Stimulated activated CD8-positive, alpha-beta memory T cell treated with anti-CD3 and anti-CD28 coated beads, Interleukin-12 subunit alpha, Interleukin-12 subunit beta, amount 100 ng/mL, for 24 hours (primary cell): ENCODE measurements around the gene FCRL5.

Experiments used
- DNase-seq: peaks from one replicate; pipeline ENCODE4 v3.0.0-alpha.2; 2020; ENCODE audit errors: extremely low read depth

Gene FCRL5

DNA sequence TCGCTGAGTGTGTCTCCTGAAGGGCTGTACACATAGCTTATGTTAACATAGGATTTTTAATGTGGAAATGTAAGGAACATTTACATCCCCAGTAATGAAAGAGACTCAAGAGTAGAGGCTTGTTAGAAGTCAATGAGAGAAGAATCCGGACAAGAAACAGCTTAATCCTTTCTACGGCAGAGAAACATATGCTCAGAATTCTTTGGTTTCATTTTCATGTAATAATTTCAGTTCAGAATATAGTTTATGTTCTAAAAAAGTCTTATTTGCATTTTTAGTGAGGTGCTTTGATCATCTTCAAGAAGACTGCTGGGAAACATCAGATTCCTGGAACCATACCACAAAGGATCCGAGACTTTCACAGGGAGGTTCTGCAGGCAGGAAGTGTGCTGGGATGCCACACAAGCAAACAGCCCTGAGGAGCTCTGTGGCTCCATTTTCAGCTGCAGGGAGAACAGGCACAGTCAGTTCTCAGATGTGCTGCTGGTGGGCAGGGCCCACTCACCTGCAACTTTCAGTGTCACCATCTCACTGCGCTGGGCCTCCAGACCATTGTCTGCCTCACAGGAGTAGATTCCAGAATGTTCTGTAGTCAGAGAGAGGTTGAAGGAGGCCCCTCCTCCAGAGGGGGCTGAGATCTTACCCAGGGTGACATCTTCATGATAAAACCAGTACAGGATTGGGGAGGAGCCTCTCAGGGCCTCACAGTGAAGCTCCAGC, 28.4 kb downstream of the FCRL5 start:
- DNase-seq = no peak

DNA sequence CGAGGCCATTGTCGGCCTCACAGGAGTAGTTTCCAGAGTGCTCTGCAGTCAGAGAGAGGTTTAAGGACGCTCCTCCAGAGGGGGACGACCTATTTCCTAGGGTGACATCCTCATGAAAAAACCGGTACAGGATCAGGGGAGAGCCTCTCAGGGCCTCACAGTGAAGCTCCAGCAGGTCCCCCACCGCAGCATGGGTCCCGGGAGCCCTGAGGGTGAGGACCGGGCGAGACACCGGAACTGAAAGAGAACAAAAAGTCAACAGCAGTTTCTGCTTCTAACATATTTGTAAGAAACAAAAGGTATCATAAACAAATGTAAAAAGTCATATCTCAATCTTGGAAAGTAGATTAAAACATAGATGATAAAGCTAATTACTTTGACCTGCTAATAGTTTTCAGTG, 31.3 kb downstream of the FCRL5 start:
- DNase-seq = no peak

DNA sequence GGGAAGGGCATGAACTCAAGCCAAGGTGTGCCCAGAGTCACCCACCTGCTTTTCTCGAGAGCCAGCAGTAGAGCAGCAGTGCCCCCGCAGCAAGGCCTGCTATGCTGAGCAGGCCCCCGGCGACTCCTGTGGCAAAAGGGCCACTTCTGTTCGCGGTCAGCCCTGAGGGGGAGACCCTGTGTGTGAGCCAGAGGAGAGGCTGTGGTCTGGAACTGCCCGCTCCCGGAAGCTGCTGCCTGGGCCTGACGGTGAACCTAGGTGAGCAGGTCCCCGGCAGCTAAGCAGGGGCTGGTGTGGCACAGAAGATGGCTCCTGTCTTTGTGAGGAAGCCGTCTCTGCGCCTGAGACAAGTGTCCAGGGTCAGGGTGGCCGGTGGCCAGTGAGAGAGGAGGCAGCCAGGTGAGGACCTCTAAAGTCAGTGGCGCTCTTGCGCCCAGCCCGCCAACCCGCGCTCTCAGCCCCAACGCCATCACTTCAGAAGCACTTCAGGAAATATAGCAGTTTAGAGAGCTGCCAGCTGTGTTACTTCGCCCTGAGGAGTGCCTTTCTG, 31.9 kb downstream of the FCRL5 start:
- no peak for DNase-seq

DNA sequence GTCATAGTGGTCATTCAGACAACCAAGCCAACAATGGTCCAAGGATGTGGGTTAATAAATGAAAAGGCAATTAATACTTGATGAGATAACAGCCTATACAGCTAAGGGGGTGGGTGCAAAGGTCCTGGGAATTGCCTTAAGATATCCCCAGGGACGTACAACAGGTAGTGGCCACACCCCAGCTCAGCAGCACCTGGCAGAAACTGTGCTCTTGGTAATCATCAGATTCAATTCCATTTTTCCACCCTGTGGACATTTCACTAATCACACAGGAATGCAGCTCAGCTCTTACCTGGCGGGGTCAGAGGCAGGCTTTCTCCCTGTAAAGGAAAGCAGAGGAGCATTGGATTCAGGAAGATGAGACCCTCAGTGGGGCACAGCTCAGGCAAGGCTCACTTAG, 32.9 kb downstream of the FCRL5 start:
- DNase-seq = no peak

DNA sequence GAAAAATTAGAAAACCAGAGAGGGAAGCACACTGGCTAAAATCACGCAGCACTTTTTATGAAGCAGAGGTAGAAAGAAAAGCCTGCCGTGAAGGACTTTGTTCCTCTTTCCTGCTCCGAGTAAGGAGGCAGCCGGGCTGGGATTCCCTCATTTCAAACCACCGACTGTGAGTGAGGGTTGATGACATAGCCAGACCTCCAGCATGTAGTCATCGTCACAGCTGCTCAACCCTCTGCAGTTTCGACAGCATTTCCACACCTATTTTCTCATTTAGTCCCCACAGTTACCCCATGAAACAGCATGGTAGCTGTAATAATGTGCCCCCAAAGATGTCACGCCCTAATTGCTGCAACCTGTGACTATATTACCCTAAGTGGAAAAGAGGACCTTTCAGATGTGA, 35.3 kb downstream of the FCRL5 start:
- DNase-seq = no peak

DNA sequence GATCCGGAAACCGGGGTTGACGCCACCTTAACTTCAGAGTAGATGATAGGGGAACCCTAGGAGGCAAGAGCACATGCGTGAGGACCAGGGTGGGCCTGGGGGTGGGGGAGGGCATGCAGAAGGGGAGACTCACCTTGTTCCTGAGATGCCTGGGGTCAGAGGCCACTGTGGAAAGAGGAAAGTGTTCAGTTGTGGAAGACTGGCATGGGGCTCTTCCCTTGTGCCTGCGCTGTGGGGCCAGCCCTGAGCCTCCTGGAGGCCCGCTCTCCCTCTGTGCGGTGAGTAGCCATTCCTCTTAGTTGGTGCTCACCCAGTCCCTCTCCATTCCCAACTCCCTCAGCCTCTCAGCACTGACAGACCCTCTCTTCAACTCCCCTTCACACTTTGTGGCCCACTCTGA, 36.6 kb downstream of the FCRL5 start:
- DNase-seq = no peak

DNA sequence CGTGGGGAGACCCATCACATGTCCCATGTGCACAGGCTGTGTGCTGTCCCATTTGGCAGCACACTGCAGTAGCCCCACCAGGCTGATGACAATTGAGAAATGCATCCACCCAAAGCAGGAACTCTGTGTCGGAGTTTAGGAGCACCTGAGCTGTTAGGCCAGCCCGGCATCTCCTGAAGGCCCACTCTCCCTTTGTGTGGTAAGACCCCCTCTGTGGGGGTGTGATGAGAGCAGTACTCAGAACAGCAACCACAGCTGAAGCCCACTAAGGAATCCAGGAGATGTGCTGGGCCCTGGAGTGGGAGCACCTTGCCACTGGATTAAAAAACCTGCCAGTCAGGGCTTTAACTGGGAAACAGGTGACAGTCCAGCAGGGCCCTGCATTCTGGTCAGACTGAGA, 37.2 kb downstream of the FCRL5 start:
- no peak for DNase-seq

DNA sequence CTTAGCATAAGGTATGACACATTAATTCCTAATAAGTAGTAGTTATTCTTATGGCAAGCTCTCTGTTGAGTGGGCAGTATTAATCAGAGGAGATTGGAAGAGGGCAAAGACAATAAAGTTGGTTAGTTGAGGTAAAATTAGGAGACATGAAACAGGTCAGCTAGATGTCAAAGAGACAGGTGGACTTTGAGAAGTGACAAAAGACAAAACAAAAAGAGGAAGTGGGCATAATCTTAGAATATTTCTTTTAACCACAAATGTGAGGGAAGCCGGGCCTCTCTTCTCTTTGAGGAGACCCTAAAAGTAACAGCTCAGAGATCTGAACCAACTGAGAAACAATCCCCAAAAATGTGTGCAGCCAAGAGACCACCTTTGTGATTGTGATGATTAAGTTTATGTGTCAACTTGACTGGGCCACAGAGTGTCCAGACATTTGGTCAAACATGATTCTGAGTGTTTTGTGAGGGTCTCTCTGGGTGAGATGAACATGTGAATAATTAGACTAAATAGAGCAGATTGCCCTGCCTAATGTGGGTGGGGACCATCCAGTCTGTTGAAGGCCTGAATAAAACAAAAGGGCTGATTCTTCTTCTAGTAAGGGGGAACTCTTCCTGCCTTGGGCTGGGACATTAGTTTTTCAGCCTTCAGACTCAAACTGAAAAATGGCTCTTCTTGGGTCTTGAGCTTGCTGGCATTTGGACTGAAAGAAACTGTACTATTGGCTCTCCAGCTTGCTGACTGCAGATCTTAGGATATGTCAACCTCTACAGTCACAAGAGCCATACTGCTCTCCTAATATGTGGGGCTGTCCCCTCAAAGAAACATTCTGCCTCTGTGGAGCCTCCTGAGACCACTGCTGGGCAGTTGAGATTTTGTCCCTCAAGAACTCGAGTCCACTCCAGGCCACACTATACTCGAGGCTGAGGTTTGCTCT, 40.0 kb downstream of the FCRL5 start:
- DNase-seq = no peak

DNA sequence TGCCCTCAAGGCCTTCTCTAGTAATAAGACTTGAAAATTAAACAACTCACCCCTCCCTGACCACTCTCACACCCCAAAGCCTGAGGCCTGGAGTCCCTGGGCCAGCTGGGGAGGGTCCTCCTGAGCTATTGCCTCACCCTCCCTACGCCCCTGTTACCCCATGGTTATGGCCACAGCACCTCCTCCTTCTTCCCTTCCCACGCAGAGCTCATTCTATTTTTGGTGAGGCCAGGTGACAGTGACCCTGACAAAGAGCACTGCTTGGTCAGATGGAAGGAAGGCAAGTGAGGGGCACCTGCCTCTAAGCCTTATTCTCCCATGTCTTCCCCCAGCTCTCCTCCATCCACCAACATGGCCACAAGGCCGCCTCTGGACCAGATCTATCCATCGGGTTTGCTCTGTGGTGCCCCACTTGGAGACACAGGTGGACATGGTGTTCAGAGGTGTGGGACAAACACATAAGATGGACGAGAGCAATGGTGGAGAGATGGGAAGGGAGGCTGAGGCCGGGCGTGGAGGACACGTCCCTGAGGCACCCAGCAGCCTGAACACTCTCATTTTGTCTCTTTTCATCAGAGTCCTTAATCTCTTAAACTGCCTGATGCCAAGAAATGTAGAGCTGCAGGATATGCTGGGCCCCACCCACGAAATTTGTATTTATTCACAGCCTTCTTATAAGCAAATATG, 42.6 kb downstream of the FCRL5 start:
- no peak for DNase-seq

DNA sequence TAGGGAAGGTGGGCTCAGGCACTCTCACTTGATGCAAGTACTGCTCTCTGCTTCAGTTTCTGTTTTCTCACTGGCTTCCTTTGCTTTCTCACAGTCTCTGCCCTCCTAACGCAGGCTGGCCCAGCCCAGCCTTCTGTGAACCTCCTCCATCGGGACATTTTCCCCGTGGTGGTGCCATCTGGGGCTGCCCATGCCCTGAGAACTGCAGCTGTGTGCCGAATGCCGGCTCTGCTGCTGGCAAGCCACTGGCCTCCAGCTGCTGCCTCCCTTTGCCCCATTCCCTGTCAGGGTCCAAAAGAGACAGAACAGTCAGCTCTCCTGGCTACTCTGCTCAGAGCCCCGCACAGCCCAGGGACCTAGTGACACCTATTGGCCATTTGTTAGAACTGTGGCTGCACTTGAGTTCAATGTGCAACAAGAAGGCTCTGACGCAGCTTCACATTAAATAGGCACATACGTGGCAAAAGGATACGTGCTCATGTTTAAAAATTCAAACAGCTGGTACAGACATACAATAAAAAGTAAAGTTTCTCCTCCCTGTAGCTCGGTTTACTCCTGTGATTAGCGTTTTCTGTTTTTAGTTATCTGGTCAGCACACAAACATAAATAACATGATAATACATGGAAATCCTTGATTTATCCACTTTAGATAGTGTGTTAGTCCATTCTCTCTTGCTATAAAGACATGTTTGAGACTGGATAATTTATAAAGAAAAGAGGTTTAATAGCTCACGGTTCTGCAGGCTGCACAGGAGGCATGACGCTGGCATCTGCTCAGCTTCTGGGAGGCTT, 46.6 kb downstream of the FCRL5 start:
- DNase-seq = no peak

DNA sequence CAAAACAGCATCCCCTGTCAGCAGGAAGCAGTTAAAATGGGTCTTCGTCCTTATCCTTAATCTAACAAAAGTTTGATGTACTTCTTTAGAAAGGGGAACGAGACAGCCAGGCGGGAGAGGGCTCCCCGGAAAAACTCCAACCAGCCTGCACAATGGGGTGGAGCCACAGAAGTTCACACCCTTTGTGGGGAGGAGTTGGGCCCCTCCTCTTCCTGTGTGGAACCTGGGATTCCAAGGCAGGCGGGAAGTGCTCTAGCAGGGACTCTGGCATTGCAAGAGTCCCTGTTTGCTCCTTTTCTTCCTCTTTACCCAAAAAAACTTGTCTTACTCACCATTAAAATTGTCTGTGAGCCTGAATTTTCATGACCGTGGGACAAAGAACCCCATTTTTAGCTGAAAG, 47.7 kb downstream of the FCRL5 start:
- no peak for DNase-seq

DNA sequence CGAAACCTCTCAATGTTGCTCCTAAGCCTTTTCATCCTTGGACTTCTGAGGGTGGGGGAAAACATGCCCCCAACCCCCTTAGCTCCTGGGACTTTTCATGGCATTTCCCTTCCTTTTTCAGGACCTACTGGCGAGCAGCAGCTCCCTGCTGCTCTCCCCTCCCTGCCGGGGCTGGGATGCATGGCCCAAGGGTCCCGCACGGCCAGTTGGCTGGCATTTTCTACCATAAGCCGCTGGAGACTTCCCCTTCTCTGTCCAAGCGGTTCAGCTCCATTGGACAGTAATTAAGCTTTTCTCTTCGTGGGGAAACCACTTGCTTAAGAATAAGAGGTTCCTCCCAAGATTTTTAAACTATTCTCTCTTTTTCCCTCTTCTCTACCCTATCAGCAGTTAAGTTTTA, 52.8 kb downstream of the FCRL5 start:
- no peak for DNase-seq

DNA sequence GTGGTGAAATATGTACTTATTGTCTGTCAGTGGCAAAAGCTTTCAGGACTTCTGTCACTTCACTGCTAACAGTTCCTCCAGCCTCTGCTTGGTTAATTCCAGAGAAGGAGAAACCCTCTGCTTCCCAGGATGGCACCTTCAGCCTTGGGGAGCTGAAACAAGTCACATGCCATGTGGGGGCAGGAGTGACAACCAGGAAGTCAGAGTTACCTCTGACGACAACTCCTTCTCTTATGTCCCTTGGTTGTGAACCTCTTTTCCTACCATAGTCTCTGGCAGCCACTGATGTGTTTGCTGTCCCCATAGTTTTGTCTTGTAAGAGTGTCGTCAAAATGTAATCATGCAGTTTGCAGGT, 53.6 kb downstream of the FCRL5 start:
- no peak for DNase-seq

DNA sequence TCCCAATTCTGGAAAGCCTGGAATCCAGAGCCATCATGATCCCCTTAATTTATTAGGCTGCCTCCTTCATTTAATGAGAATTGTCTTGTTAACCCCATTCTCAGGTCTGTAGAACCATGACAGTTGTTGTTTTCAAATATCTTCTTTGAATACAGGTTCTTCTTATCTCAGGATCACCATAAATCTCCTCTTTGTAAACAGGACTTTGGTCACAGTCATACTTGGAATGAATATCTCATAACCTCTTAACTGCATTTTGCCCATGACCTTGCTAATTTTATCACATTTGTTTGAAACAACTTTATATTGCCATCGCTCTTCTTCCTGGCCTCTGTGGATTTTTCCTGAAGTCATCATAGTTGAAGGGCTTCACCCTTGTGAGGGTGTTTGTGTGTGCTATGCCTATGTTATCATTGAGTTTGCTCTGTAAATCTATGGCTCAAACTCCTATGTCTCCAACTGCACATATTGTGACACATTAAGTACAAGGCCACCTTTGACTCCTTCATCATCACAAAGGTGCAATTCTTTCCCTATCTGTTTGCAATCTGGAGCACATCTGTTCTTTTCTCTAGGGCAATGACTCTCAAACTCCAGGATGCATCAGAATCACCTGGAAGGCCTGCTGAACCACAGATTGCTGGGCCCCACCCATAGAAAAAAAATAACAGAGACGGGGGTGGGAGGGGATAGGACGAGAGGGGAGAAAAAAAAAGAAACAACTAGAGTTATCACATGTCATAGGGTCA, 54.2 kb downstream of the FCRL5 start:
- DNase-seq = no peak

DNA sequence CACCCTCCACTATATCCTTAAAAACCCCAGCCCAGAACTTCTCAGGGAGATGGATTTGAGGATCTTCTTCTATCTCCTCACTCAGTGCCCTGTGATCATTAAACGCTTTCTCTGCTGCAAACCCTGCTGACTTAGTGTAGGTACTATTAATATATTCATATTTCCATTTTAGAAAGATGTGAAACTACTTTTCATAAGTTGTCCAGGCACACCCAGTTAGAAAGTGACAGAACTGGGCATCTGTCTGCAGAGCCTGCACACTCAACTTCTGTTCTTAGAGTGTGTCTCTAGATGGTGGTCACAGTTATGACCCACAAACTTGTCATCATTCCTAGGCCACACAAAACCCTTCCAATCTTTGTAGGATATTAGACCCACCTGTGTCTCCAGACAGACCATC, 55.0 kb downstream of the FCRL5 start:
- no peak for DNase-seq

DNA sequence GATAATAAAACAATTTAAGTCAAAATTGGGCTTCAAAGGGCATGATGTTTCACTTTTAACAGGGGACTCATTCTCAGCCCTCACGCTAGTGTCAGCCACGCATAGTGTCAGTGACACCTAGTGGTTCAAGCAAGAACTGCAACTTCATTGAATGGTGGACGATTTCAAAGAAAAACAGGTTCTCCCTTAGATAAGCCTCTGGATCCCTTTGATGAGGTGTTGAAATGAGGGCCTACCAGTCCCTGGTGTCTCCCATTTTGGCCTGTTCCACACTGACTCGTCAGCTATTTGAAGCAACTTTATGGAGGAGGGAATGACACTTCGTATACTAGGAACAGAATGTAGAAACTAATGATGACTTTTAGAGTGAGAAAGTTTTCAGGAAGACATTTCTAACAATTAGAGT, 56.2 kb downstream of the FCRL5 start:
- DNase-seq = no peak

DNA sequence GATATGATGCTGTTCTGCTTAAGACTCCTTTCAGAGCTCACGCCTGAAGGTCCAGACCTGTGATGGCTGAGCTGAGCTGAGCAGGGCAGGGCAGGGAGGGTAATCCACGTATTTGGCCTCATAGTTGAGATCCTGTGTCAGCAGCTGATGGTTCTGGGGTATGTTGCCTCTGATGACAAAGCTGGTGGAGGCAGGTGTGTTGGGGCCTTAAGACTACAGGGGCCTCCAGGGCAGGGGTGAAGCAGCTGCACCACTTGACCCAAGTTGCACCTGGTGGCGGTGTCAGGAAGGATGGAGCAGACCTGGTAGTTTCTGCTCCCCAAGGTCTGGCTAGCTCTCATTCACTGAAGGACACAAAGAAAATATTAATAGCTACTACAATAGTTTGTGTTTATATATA, 57.0 kb downstream of the FCRL5 start:
- no peak for DNase-seq

DNA sequence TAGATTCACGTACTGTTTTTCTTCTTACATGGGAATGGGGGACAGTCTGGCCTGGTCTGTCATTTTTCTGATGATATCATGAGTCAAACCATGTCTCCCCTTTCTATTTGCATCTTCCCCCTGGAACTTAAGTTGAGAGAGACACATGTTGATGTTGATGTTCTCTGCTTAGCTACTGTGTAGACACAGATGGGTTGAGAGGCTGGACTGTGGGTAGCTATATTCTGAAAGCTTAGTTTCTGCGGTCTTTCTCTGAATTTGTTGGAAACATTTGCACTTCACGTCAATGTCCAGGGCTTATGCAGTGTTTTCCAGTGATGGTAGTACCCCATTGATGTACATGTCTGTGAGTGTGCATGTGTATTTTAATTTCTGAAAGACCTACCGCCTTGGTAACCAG, 58.2 kb downstream of the FCRL5 start:
- no peak for DNase-seq

DNA sequence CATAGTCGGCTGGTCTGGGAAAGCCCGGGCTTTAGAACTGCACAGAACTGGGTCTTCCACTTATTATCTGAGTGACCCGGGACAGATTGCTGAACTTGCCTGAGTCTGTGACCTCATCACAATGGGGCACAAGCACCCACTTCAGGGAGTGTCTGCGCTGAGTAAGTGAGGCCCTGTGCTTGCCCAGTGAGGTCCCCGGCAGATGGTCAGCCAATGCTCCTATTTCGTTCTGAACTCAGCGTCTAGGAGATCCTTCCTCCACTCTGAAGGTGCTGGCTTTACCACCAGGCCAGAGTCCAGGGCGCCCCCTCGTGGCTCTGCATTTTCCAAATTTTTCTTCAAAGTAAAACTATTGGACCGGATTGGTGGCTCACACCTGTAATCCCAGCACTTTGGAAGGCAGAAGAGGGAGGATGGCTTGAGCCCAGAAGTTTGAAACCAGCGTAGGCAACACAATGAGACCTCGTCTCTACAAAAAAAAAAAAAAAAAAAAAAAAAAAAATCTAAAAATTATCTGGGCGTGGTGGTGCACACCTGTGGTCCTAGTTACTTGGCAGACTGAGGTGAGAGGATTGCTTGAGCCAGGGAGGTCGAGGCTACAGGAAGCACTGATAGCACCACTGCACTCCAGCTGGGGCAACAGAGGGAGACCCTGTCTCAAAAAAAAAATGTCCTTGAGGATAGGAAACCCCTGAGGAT, 61.7 kb downstream of the FCRL5 start:
- DNase-seq = peak; percentile 17

DNA sequence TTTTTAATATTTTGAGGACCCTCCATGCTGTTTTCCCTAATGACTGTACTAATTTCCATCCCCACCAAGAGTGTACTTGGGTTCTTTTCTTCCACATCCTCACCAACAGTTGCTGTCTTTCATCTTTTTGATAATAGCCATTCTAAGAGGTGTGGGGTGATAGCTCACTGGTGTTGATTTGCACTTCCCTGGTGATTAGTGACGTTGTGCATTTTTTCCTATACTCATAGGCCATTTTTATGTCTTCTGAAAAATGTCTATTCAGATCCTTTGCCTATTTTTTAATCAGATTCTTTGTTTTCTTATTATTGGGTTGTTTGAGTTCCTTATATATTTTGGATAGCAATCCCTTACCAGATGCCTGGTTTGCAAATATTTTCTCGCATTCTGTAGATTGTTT, 64.2 kb downstream of the FCRL5 start:
- no peak for DNase-seq
